A549 (cell line): Measurements from ENCODE around the gene SLC24A3.

Experiments used
- CEBPB ChIP-seq, 2 experiments: fragments of >200 bp in 1 of 2; sonication (Bioruptor Twin) in 1 of 2; formaldehyde crosslinking in 1 of 2; IDR thresholded peaks; 2 replicates each; pipeline ENCODE4 v1.6.1; 2012 to 2016
- CTCF ChIP-seq: fragments of >200 bp; sonication (Bioruptor Twin); formaldehyde crosslinking; IDR thresholded peaks from 3 replicates; pipeline ENCODE4 v1.5.1; 2016
- EP300 ChIP-seq, 2 experiments: fragments of >200 bp; sonication (Bioruptor Twin); formaldehyde crosslinking; IDR thresholded peaks; 2 replicates in 1 of 2; 3 replicates in 1 of 2; pipeline ENCODE4 v1.6.1; 2016 to 2017
- FOSL2 ChIP-seq, 2 experiments: fragments of 450-650 bp in 1 of 2; fragments of >200 bp in 1 of 2; sonication (Bioruptor Twin) in 1 of 2; formaldehyde crosslinking; IDR thresholded peaks; 2 replicates each; pipeline versions ENCODE4 v1.5.0 to v1.6.1; 2016 to 2020; ENCODE audit warnings: mild to moderate bottlenecking in 1 of 2, moderate library complexity in 1 of 2
- MAX ChIP-seq: IDR thresholded peaks from 2 replicates; pipeline ENCODE4 v1.6.1; 2012
- MAZ ChIP-seq: fragments of 150-350 bp; IDR thresholded peaks from 2 replicates; pipeline ENCODE4 v1.6.1; 2014; ENCODE audit warnings: antibody characterized with exemption, low read depth, low read length, borderline replicate concordance
- NPAS2 ChIP-seq: fragments of 250-450 bp; sonication (Bioruptor Pico); IDR thresholded peaks from 2 replicates; pipeline ENCODE4 v1.8.0; 2022; ENCODE audit warnings: mild to moderate bottlenecking, moderate library complexity, borderline replicate concordance
- NR3C1 ChIP-seq: fragments of >200 bp; sonication (Bioruptor Twin); formaldehyde crosslinking; IDR thresholded peaks from 3 replicates; pipeline ENCODE4 v1.6.1; 2017
- POLR2A ChIP-seq: IDR thresholded peaks from 2 replicates; pipeline ENCODE4 v1.6.1; 2012; ENCODE audit warnings: mild to moderate bottlenecking, low read length
- RAD21 ChIP-seq, 2 experiments: fragments of >200 bp in 1 of 2; sonication (Bioruptor Twin) in 1 of 2; formaldehyde crosslinking in 1 of 2; IDR thresholded peaks in 1 of 2; conservative IDR thresholded peaks in 1 of 2; 2 replicates in 1 of 2; 3 replicates in 1 of 2; pipeline ENCODE4 v1.6.1; 2012 to 2018; ENCODE audit warnings: inconsistent platforms in 1 of 2
- RCOR1 ChIP-seq: fragments of 150-350 bp; IDR thresholded peaks from 2 replicates; pipeline ENCODE4 v1.6.1; 2014; ENCODE audit warnings: antibody characterized with exemption, low read length, low read depth
- SREBF2 ChIP-seq: fragments of 450-650 bp; IDR thresholded peaks from 2 replicates; pipeline ENCODE4 v1.6.1; 2014; ENCODE audit warnings: mild to moderate bottlenecking, moderate library complexity
- TF ChIP-seq, protein P1 (sequence below): IDR thresholded peaks from 2 replicates; pipeline ENCODE4 v1.6.1; 2012

DNA sequence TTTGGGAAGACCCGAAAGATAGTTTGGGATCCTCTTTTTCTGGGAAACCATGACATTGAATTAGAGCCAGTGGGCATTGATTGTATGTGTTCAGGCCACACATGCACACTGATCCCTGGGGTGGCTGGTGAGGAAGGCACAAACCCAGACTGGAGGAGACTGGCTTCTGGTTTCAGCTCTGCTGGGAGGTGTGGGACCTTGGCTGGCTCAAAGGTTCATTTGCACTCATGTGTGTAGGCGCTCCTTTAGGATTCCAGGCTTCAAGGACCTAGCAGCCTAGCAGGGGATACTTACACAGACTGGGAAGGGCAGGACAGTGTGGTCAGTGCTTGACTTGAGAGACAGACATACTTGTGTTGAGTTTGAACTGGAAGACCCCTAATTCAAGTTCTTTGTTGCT, 552.8 kb downstream of the SLC24A3 start:
- TF ChIP-seq CTCF (no peak), RAD21 (conservative IDR thresholded peaks at IDR 0.05 in 1 of 2, IDR thresholded peaks at IDR 0.05 in 1 of 2) (no peak), CEBPB (IDR thresholded peaks at IDR 0.05) (no peak), POLR2A (no peak), NR3C1 (no peak), NPAS2 (CRISPR knock-in tag) (no peak), FOSL2 (IDR thresholded peaks at IDR 0.05) (no peak), FOSL2 (CRISPR knock-in tag; IDR thresholded peaks at IDR 0.05) (no peak), SREBF2 (no peak), RCOR1 (no peak), MAX (no peak), MAZ (no peak), EP300 (IDR thresholded peaks at IDR 0.05) (no peak)
- TF ChIP-seq, protein P1, sequence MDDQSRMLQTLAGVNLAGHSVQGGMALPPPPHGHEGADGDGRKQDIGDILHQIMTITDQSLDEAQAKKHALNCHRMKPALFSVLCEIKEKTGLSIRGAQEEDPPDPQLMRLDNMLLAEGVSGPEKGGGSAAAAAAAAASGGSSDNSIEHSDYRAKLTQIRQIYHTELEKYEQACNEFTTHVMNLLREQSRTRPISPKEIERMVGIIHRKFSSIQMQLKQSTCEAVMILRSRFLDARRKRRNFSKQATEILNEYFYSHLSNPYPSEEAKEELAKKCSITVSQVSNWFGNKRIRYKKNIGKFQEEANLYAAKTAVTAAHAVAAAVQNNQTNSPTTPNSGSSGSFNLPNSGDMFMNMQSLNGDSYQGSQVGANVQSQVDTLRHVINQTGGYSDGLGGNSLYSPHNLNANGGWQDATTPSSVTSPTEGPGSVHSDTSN: no peak
